PFSK-1 (cell line): ENCODE measurements around the gene CCDC126.

Experiments
- FOXP2 ChIP-seq: optimal IDR thresholded peaks from 2 replicates; pipeline ENCODE3; 2011; ENCODE audit warnings: borderline replicate concordance, control low read depth, inconsistent platforms; ENCODE audit not compliant: insufficient read depth; ENCODE audit errors: extremely low read length, extremely low read depth
- POLR2AphosphoS5 ChIP-seq: IDR thresholded peaks from 2 replicates; pipeline ENCODE4 v1.6.1; 2012; ENCODE audit warnings: low read depth, mild to moderate bottlenecking, control low read depth, low read length, moderate library complexity
- TF ChIP-seq, protein P1 (sequence below), 2 experiments: IDR thresholded peaks; 2 replicates each; pipeline versions ENCODE4 v1.6.1 to v1.8.0; 2011 to 2012; ENCODE audit warnings: low read depth in 2 of 2, low read length in 2 of 2, control low read depth in 1 of 2, inconsistent platforms in 1 of 2, mild to moderate bottlenecking in 1 of 2, moderate library complexity in 1 of 2; ENCODE audit not compliant: insufficient read depth in 1 of 2

DNA sequence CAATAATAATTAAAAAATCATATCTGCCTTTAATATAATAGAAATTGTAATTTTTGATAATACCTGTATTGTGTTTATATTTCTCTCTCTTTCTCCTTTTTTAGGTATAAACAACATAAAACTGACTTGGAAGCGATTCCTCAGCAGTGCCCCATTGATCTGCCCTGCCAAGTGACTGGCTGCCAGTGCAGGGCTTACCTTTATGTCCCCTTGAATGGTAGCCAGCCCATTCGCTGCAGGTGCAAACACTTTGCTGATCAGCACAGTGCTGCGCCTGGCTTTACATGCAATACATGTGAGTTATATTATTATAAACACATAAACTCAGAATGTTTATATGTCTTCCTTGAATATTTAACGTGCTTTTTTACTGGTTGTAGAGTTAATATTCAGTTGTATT lies 92.0 kb downstream of the CCDC126 start:
- no peak for TF ChIP-seq POLR2AphosphoS5
- TF ChIP-seq, protein P1, sequence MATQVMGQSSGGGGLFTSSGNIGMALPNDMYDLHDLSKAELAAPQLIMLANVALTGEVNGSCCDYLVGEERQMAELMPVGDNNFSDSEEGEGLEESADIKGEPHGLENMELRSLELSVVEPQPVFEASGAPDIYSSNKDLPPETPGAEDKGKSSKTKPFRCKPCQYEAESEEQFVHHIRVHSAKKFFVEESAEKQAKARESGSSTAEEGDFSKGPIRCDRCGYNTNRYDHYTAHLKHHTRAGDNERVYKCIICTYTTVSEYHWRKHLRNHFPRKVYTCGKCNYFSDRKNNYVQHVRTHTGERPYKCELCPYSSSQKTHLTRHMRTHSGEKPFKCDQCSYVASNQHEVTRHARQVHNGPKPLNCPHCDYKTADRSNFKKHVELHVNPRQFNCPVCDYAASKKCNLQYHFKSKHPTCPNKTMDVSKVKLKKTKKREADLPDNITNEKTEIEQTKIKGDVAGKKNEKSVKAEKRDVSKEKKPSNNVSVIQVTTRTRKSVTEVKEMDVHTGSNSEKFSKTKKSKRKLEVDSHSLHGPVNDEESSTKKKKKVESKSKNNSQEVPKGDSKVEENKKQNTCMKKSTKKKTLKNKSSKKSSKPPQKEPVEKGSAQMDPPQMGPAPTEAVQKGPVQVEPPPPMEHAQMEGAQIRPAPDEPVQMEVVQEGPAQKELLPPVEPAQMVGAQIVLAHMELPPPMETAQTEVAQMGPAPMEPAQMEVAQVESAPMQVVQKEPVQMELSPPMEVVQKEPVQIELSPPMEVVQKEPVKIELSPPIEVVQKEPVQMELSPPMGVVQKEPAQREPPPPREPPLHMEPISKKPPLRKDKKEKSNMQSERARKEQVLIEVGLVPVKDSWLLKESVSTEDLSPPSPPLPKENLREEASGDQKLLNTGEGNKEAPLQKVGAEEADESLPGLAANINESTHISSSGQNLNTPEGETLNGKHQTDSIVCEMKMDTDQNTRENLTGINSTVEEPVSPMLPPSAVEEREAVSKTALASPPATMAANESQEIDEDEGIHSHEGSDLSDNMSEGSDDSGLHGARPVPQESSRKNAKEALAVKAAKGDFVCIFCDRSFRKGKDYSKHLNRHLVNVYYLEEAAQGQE (IDR thresholded peaks at IDR 0.05; ENCODE audit: insufficient read depth in 1 of 2, low read depth in 2 of 2, low read length in 2 of 2): no peak
- no peak for TF ChIP-seq FOXP2
